GM06990 (cell line): ENCODE data around the gene RIBC1.

Source experiments
- DNase-seq: peaks from one replicate; pipeline ENCODE4 v3.0.0-alpha.2; 2011; ENCODE audit not compliant: insufficient read length; ENCODE audit errors: extremely low read depth
- H3K27me3 ChIP-seq: replicated peaks from 2 replicates; pipeline ENCODE4 v1.6.0; 2011; ENCODE audit warnings: low read length; ENCODE audit not compliant: control insufficient read depth, insufficient read depth
- H3K36me3 ChIP-seq: 2 replicates; pipeline ENCODE4 v1.5.1; 2011; ENCODE audit warnings: low read length; ENCODE audit not compliant: control insufficient read depth, insufficient read depth
- H3K4me3 ChIP-seq: replicated peaks from 2 replicates; pipeline ENCODE4 v1.5.1; 2011; ENCODE audit warnings: low read depth, mild to moderate bottlenecking, control low read depth, low read length
- TF ChIP-seq, protein P1 (sequence below): IDR thresholded peaks from 2 replicates; pipeline ENCODE4 v1.5.1; 2011; ENCODE audit warnings: low read length, control low read depth, mild to moderate bottlenecking, inconsistent platforms; ENCODE audit not compliant: insufficient read depth, poor library complexity, severe bottlenecking

The RIBC1 gene

DNA sequence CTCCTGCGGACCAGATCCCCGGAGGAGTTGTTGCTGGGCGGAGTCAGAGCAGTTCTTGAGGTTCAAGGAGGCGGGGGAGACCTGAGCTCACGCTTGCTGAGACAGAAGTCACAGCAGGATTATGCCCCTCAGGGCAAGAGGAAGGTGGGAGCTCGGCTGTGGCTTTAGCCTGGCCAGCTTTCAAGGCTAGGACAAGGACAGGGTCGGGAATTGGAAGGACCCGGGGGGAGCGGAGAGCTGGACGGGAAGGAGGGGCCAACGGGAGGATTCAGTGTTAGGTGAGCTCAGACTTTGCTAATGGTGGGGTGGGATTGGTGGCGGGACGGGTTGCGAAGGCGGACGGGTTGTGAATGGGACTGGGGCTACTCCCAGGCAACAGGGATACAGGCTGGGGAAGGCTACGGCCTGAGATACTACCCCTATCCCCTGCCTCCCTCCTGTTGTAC, at the start of gene RIBC1:
RIBC1 (plus strand) TSS at position 13 of the 446 bp plus-strand sequence. CDS start 3,404 bp downstream, outside the sequence.
- H3K27me3 ChIP-seq: no peaks in the 10 kb centered on the region
- DNase-seq: no peak
- H3K36me3 ChIP-seq: no peaks in the 10 kb centered on the region
- TF ChIP-seq, protein P1, sequence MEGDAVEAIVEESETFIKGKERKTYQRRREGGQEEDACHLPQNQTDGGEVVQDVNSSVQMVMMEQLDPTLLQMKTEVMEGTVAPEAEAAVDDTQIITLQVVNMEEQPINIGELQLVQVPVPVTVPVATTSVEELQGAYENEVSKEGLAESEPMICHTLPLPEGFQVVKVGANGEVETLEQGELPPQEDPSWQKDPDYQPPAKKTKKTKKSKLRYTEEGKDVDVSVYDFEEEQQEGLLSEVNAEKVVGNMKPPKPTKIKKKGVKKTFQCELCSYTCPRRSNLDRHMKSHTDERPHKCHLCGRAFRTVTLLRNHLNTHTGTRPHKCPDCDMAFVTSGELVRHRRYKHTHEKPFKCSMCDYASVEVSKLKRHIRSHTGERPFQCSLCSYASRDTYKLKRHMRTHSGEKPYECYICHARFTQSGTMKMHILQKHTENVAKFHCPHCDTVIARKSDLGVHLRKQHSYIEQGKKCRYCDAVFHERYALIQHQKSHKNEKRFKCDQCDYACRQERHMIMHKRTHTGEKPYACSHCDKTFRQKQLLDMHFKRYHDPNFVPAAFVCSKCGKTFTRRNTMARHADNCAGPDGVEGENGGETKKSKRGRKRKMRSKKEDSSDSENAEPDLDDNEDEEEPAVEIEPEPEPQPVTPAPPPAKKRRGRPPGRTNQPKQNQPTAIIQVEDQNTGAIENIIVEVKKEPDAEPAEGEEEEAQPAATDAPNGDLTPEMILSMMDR: no peak
- peak within 1 kb of the TSS; percentile 90 for H3K4me3 ChIP-seq

DNA sequence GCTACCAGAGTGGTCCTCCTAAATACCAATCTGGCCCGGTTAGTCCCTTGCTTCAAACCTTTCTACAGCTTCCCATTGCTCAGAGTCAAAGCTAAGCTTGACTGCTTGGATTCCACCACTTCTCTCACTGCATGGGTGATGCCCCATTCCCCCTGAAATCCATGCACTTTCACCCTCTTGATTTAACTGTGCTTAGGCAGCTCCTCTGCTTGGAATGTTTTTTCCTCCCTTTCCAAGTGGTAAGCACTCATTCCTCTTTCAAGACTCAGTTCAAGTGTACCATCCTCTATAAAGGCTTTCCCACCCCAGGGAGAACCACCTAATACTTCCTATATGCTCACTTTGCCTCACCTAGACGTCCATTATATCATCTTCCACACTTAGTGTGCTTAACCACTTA, 49.4 kb upstream of the RIBC1 start:
- Histone ChIP-seq H3K27me3 (no peaks in the 10 kb centered on the region), H3K36me3 (peaks cover 2% of the 10 kb centered on the region), H3K4me3 (no peak overlapping the region)
- TF ChIP-seq, protein P1: no peak
- DNase-seq: no peak

DNA sequence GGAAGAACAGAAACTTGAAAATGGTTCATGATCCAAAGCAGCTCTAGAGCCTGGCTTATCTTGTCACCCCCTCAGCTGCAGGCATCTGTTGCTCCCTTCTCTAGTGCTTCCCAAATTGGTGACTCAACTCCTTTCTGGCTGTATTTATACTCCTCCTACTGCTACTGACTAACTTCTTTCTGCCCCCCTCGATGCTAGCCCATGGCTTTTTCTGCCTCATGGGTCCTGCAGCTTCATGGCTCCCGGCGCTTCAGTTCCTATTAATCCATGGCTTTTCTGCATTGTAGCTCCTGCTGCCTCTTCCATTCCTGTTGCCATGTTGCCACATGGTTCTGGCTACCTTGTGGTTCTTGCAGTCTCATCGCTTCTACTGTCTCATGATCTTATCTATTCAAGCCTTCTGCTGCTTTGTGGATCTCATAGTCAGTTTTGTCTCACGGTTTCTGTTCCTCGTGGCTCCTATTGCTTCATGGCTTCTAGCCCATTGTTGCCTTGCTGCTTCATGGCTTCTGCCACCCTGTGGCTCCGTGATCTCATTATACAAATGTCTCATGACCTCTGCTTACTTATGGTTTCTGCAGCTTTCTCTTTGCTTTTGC, 48.4 kb upstream of the RIBC1 start:
- Histone ChIP-seq H3K36me3 (peaks cover 5% of the 10 kb centered on the region), H3K27me3 (no peaks in the 10 kb centered on the region), H3K4me3 (no peak overlapping the region)
- DNase-seq: no peak
- TF ChIP-seq, protein P1: no peak

DNA sequence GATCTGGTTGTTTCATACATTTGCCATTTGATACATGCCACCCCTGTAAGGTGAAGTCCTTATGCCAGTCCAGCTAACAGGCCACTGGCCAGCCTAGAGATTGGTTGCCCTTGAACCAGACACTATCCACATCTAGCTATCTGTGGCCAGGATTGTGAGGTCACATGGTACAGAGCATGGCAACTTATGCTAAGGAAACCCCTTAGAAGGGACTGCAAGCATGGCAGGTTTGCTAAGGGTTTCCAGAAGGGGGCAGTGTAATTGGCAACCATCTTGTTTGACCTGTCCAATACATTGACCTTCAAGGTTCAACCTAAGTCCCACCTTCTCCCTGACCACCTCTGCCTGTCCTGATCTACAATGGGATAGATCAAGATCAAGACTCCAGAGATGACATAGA, 47.8 kb upstream of the RIBC1 start:
- no peak overlapping the region for H3K4me3 ChIP-seq
- H3K27me3 ChIP-seq: no peaks in the 10 kb centered on the region
- TF ChIP-seq, protein P1: no peak
- peaks cover 9% of the 10 kb centered on the region for H3K36me3 ChIP-seq
- no peak for DNase-seq

DNA sequence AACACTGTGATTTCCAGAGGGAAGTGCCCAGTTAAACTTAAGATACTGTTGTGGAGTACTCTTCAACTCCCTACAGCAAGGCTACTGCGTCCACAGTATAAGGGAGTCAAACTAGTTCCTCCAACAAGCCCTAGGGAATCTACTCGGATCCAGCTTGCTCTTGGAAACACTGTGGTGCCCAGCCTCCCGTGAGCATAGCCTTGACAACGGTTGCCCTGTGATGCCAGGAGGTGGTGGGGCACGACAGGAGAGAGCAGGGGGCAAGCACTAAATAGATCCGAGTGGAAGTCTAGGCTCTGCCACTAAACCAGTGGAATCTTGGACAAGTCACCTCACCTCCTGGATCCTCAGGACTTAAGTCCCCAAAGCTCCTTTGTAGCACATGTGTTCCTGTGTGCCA, 45.8 kb upstream of the RIBC1 start:
- no peaks in the 10 kb centered on the region for H3K27me3 ChIP-seq
- no peak overlapping the region for H3K4me3 ChIP-seq
- peaks cover 24% of the 10 kb centered on the region for H3K36me3 ChIP-seq
- TF ChIP-seq, protein P1: no peak
- DNase-seq: no peak

DNA sequence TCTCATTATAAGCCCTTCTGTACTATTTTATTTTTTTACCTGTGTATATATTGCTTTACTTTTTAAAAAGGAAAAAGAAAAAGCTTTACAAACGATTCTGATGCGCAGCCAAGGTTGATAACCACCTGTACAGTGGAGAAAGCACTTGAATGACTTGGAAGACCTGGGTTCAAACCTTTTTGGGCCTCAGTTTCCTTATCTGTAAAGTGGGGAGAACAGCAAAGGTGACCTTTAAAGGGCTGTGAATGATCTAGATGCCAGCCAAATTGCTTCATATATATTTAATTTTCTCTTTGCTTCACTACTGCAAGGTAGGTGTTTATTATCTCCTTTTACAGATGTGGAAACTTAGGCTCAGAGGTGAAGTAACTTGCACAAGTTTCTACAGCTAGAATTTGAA, 45.2 kb upstream of the RIBC1 start:
- no peak overlapping the region for H3K4me3 ChIP-seq
- peaks cover 29% of the 10 kb centered on the region for H3K36me3 ChIP-seq
- no peaks in the 10 kb centered on the region for H3K27me3 ChIP-seq
- no peak for DNase-seq
- TF ChIP-seq, protein P1: no peak
